Limb (tissue), 2 donors: ENCODE results near the gene SOCS7.
A peak's percentile ranks its signal among the peaks of the same experiment; 100 is the strongest.

ENCODE experiments used
- DNase-seq, 2 donors: peaks; one replicate each; pipeline ENCODE4 v3.0.0-alpha.2; 2016; ENCODE audit errors: extremely low spot score in 2 of 2

SOCS7 gene

DNA sequence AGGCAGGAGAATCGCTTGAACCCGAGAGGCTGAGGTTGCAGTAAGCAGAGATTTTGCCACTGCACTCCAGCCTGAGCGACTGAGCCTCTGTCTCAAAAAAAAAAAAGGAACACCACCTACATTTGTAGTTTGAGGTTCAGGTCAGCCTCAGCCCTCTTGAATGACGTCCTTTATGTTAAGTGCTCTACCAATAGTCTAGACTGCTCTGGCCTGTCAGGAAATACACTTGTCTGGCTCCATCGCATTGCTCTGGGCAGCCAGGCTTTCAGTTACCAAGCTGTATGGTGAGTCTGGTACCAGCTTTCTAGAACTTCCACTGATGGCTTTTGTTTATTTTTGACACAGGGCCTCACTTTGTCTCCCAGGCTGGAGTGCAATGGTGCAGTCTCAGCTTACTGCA, 11.4 kb downstream of the SOCS7 start:
- no peak for DNase-seq

GRCh38 chr17:38364741-38365140, 13.1 kb downstream of the SOCS7 start:
- no peak for DNase-seq

- no peak for DNase-seq
Measured at GRCh38 chr17:38369124-38369886, 17.7 kb downstream of the SOCS7 start.

- DNase-seq: no peak
Measured at GRCh38 chr17:38379448-38379847, 27.8 kb downstream of the SOCS7 start.

DNA sequence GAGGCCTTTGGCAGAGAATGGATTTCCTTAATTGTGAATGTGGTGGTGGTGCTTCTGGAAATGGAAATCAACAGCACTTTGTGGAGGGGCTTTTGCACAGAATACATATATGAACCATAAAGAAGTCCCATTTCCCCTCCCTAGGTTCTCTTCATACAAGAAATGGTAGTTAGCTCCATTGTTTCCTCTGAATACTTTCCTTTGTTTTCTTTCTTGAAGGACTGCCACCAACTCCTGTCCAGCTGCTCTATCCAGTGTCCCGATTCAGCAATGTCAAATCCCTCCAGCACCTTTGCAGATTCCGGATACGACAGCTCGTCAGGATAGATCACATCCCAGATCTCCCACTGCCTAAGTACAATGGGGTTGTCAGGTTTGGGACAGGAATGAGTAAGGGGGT, 43.4 kb downstream of the SOCS7 start:
- DNase-seq: no peak

- no peak for DNase-seq
Measured at GRCh38 chr17:38397227-38397626, 45.6 kb downstream of the SOCS7 start.

GRCh38 chr17:38400286-38400685, 48.6 kb downstream of the SOCS7 start:
- no peak for DNase-seq

DNA sequence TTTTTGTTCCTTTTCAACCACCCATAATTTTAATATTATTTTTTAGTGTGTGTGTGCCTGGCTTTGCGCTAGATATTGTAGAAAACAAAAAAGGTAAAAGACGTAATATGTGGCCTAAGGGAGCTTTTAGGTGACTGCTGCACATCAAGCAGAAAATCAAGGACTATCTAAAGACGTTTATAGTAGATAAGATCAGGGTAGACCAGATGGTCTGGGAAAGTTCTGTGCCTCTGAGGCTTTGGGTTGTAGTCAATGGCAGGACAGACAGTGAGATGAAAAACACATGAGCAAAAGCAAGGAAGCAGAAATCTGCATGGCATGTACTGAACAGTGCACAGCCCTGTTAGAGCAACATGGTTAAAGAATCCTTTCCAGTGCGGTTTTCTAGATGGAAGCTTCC, 49.8 kb downstream of the SOCS7 start:
- DNase-seq: no peak

- no peak for DNase-seq
Measured at GRCh38 chr17:38402897-38403296, 51.3 kb downstream of the SOCS7 start.

- DNase-seq: no peak
Measured at GRCh38 chr17:38403491-38403890, 51.8 kb downstream of the SOCS7 start.

DNA sequence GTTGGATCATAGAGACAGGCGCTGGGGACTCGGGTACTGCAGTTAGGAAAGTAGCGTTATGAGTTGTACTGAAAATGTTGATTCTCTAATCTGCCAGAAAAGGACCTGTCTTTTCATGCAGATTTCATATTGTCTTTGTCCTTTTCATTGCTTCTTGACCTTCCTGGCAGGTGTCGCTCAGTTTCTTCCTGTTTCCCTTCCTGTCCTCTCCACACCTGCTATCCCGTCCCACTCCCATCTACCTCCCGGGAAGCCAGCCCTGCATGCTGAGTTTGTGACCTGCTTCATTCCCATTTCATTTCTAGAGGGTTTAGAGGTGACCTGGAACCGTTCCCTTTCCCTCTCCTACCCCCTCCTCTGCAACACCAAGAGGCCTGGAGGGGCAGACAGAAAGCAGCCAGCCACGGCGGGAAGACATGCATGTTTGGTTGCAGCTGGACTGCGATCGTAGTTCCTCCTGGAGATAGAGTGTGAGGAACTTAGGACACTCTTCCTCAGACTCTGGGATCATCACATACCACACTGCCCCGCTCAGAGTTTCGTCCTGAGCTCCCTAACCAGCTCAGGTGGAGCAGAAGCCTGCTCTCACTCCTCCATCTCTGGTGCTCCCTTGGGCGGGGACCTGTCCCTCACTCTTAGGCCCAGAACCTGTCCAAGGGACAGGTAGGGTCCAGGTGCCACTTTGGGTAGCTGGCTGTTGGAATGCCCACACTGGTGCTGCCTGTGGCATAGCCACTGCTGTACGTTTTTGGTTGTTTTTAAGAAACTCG, 52.7 kb downstream of the SOCS7 start:
- no peak for DNase-seq

DNA sequence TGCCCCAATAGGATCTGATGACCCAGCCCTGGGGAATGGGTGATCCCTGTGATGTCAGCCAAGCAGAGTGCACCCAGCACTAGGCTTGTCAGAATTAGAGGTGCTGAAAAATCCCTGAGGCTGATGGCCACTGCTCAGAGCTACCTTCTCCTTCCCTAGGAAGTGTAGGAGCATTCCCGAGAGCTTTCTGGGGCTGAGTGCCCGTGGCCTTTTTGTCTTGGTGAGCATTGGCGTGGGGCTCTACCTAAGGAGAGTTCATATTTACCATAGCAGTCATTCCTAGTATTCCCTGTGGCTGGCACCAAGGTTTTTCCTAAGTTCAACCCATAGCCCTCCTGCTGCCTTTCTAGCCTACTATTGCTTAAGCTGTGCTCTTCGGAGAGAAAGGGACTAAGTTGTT, 54.0 kb downstream of the SOCS7 start:
- no peak for DNase-seq

DNA sequence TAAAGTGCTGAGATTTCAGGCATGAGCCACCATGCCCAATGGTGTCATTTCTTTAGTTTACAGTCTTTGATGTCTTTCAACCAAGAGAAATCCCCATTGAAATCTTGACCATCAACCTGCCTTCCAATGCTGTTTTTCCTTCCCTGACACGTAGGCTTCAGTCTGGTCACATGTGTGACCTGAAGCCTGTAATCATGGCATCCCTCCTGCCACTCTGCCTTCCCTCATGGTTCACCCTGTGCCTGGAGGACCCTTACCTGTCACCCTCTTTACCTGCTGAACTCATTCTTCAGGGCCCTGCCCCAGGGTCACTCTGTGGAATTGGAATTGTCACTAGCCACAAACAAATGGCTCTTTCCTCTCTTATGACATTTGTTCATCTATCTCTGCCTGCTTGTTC, 58.6 kb downstream of the SOCS7 start:
- DNase-seq: no peak

- peak; percentile 21 to 69 for DNase-seq
Measured at GRCh38 chr17:38415250-38416194, 63.9 kb downstream of the SOCS7 start.

DNA sequence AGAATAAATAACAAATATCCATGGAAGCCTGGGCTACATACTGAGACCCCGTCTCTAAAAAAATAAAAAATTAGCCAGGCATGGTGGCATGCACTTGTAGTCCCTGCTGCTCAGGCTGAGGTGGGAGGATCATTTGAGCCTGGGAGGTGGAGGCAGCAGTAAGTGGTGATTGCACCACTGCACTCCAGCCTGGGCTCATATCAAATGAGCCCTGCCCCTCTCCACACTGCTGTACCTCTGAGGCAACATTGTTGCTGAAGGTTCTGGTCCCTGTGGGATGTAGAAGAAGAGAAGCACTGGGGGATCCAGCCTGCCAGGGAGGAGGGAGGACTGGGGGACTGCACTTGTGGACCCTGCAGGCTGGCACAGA, 65.2 kb downstream of the SOCS7 start:
- DNase-seq: no peak

GRCh38 chr17:38417210-38417951, 65.7 kb downstream of the SOCS7 start:
- DNase-seq: peak in 1 of 2 donors; percentile 51

DNA sequence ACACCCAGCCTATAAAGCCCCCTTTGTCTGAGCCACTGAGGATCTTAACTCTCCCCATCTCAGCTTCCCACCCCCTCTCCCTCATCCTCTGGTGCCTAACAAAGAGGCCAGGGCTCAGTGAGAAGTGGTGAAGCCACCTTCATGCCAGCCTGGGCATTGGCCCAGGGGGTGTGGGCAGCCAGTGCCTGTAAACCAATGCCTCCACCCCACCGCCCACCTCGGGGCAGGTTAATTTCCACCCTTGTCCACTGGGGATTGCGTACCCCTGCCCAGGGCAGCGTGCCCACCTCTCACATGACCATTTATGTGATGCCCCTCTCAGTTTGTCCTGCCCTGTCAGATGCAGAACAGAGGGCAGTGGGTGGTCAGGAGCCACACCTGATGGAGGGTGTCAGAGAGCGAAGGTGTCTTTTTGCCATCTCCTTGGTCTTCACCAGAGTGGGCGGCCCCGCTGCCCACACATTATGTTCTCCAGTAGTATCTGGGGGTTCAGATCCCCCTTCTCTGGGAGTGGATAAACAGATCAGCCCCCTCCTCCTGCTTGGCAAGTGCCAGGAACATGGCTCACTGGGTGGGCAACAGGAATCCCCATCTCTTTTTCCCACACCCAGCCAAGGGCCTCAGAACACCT, 66.5 kb downstream of the SOCS7 start:
- DNase-seq: peak in 1 of 2 donors; percentile 48

DNA sequence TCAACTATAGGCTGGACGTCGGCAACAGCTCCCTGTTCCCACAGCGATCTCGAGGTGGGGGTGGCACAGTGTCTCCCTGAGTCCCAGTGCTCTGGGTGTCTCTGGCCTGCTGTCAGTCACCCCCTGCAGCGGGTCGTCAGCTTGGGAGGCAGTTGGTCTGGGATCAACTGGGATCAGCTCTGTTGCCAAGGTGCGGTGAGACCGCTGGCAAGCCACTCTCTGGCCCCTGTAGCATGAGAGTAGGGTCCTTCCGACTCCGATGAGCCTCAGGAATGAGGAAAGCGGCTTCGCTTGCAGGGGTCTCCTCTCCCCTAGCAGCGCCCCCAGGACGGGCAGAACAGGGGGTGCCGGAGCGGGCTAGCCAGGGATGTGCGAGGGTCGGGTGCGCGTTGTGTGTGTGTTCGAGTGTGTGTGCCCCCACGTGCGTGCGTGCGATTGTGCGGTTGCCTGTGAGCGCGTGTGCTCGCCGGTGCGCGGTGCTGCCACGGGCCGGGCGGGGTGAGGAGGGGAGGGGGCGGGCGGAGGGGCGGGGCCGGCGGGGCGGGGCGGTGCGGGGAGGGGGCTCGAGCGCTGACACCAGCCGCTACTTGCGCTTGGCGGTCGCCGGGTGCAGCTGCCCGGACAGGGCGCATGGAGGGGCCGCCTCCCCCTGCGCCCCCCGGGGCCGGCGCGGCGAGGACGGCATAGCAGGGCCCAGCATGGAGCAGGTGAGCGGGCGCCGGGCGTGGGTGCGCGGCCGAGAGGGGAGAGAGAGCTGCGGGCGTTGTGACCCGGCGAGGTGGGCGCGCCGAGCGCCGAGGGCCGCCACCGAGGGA, 67.3 kb downstream of the SOCS7 start:
- peak in 1 of 2 donors; percentile 74 for DNase-seq

- peak in 1 of 2 donors; percentile 53 for DNase-seq
Measured at GRCh38 chr17:38419508-38419981, 67.9 kb downstream of the SOCS7 start.

DNA sequence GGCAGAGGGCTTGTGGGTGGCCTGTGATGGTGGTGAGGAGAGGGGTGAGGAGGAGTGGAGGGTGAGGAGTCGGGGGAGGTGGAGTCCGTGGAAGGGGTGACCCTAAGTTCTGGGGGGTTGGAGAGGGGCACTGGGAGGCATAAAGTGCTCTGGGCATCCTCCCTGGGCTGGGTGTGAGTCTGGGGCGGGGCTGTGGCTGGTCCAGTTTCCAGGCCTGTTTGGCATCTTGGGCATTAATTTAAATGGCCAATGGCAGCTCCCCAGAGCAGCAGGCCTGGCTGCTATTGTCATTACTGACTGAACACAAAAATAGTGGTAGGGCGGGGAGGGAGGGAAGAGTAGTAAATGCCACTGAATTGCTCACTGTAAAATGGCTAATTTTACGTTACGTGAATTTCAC, 68.9 kb downstream of the SOCS7 start:
- DNase-seq: no peak
